H1 (cell line): ENCODE data around the gene GUCY2D. TPM values are rescaled to one million over a fixed set of nuclear protein-coding genes. Genes with fewer than 3 reads are reported as not detected.

Experiments
- CTCF ChIA-PET: fragments of 300-600 bp; sonication (Branson Sonifier 250); formaldehyde crosslinking; loops from one replicate; lab custom pipeline; 2021; ENCODE audit not compliant: partially characterized antibody; lab: Charles Lee
- POLR2A ChIA-PET: fragments of 300-600 bp; sonication (Branson Sonifier 250); formaldehyde crosslinking; loops from one replicate; lab custom pipeline; 2021; ENCODE audit warnings: inconsistent platforms; ENCODE audit not compliant: partially characterized antibody; lab: Charles Lee
- DNase-seq, 2 experiments: peaks; one replicate each; pipeline versions ENCODE4 v3.0.0 to v3.0.0-alpha.2; 2010 to 2022; ENCODE audit warnings: low spot score in 2 of 2, low read depth in 1 of 2, mixed read lengths in 1 of 2
- FAIRE-seq: peaks from 2 replicates; lab custom pipeline; 2011; peaks lifted over from hg19 to GRCh38; lab: Jason Lieb, UNC
- H2AFZ ChIP-seq: 2 replicates; pipeline ENCODE4 v1.8.1; 2012; ENCODE audit warnings: low read length, inconsistent platforms
- H2AK5ac ChIP-seq: 2 replicates; pipeline ENCODE4 v1.6.1; 2013; ENCODE audit warnings: low read depth, low read length
- H2BK120ac ChIP-seq: replicated peaks from 2 replicates; pipeline ENCODE3; 2013; ENCODE audit warnings: low read depth, low read length, inconsistent platforms
- H2BK12ac ChIP-seq: 2 replicates; pipeline ENCODE4 v1.6.1; 2013; ENCODE audit warnings: low read depth, low read length
- H2BK15ac ChIP-seq: 2 replicates; pipeline ENCODE4 v1.6.1; 2013; ENCODE audit warnings: low read length
- H2BK20ac ChIP-seq: 2 replicates; pipeline ENCODE4 v1.6.1; 2013; ENCODE audit warnings: low read length
- H2BK5ac ChIP-seq: 2 replicates; pipeline ENCODE4 v1.6.1; 2013; ENCODE audit warnings: low read depth, low read length
- H3K14ac ChIP-seq: 2 replicates; pipeline ENCODE4 v1.6.1; 2013; ENCODE audit warnings: inconsistent platforms; ENCODE audit not compliant: insufficient read length
- H3K18ac ChIP-seq: 2 replicates; pipeline ENCODE4 v1.6.1; 2013; ENCODE audit warnings: low read length; ENCODE audit errors: extremely low read depth
- H3K23ac ChIP-seq: 2 replicates; pipeline ENCODE4 v1.6.1; 2013; ENCODE audit warnings: inconsistent platforms; ENCODE audit not compliant: insufficient read length
- H3K23me2 ChIP-seq: 2 replicates; pipeline ENCODE4 v1.6.1; 2013; ENCODE audit warnings: low read depth, low read length
- H3K27ac ChIP-seq: 2 replicates; pipeline ENCODE4 v1.6.1; 2011; ENCODE audit warnings: low read depth, low read length, inconsistent platforms
- H3K27me3 ChIP-seq, 4 experiments: replicated peaks in 1 of 4; 1 replicate in 1 of 4; 2 replicates in 3 of 4; pipeline versions ENCODE4 v1.6.1 to v1.8.1; 2011 to 2013; ENCODE audit warnings: low read length in 3 of 4, mild to moderate bottlenecking in 3 of 4, inconsistent platforms in 2 of 4, mixed read lengths in 2 of 4, moderate library complexity in 1 of 4; ENCODE audit not compliant: control insufficient read depth in 3 of 4, insufficient read depth in 3 of 4; ENCODE audit errors: extremely low read depth in 1 of 4
- H3K36me3 ChIP-seq, 4 experiments: 2 replicates each; pipeline versions ENCODE4 v1.6.1 to v1.8.1; 2011 to 2013; ENCODE audit warnings: mild to moderate bottlenecking in 4 of 4, low read length in 3 of 4, moderate library complexity in 2 of 4, control low read depth in 1 of 4, inconsistent platforms in 1 of 4; ENCODE audit not compliant: insufficient read depth in 4 of 4, control insufficient read depth in 2 of 4
- H3K4ac ChIP-seq: replicated peaks from 2 replicates; pipeline ENCODE3; 2013; ENCODE audit warnings: low read length, low read depth, mixed read lengths, inconsistent platforms; ENCODE audit not compliant: insufficient read length
- H3K4me1 ChIP-seq, 4 experiments: replicated peaks in 1 of 4; 1 replicate in 1 of 4; 2 replicates in 3 of 4; pipeline versions ENCODE4 v1.6.1 to v1.8.1; 2011 to 2013; ENCODE audit warnings: low read length in 3 of 4, inconsistent platforms in 2 of 4, mixed read lengths in 1 of 4; ENCODE audit not compliant: insufficient read depth in 4 of 4, control insufficient read depth in 3 of 4
- H3K4me2 ChIP-seq, 2 experiments: 2 replicates each; pipeline versions ENCODE4 v1.6.1 to v1.8.1; 2011 to 2013; ENCODE audit warnings: low read depth in 2 of 2, low read length in 2 of 2, control low read depth in 1 of 2, inconsistent platforms in 1 of 2, mild to moderate bottlenecking in 1 of 2; ENCODE audit not compliant: insufficient read depth in 1 of 2
- H3K4me3 ChIP-seq, 4 experiments: fragments of 200-600, 300-600 bp in 1 of 4; sonication (generic), shearing (Covaris generic), sonication (Bioruptor Twin) in 1 of 4; 2 replicates each; pipeline versions ENCODE4 v1.5.1 to v1.8.1; 2011 to 2016; ENCODE audit warnings: low read length in 4 of 4, low read depth in 3 of 4, control low read depth in 2 of 4, inconsistent platforms in 2 of 4, mild to moderate bottlenecking in 2 of 4, mixed read lengths in 1 of 4, moderate library complexity in 1 of 4; ENCODE audit not compliant: insufficient read depth in 2 of 4; ENCODE audit errors: extremely low read depth in 1 of 4
- H3K56ac ChIP-seq: replicated peaks from 2 replicates; pipeline ENCODE3; 2013; ENCODE audit warnings: low read depth, mild to moderate bottlenecking, mixed read lengths, low read length, inconsistent platforms; ENCODE audit not compliant: insufficient read length
- H3K79me1 ChIP-seq: 2 replicates; pipeline ENCODE4 v1.6.1; 2013; ENCODE audit warnings: low read depth, low read length, control low read depth
- H3K79me2 ChIP-seq, 2 experiments: 2 replicates each; pipeline versions ENCODE4 v1.6.1 to v1.8.1; 2012 to 2013; ENCODE audit warnings: low read length in 2 of 2, mild to moderate bottlenecking in 2 of 2, inconsistent platforms in 1 of 2; ENCODE audit not compliant: insufficient read depth in 2 of 2, control insufficient read depth in 1 of 2
- H3K9ac ChIP-seq, 4 experiments: replicated peaks in 1 of 4; 1 replicate in 1 of 4; 2 replicates in 3 of 4; pipeline versions ENCODE4 v1.6.1 to v1.8.1; 2011 to 2013; ENCODE audit warnings: low read depth in 3 of 4, low read length in 3 of 4, control low read depth in 2 of 4, mild to moderate bottlenecking in 2 of 4, moderate library complexity in 2 of 4, inconsistent platforms in 1 of 4; ENCODE audit errors: extremely low read depth in 1 of 4
- H3K9me3 ChIP-seq, 2 experiments: 2 replicates each; pipeline versions ENCODE4 v1.6.1 to v1.8.1; 2012 to 2013; ENCODE audit warnings: mild to moderate bottlenecking in 2 of 2, moderate library complexity in 2 of 2, control low read depth in 1 of 2, inconsistent platforms in 1 of 2, low read depth in 1 of 2, low read length in 1 of 2, mixed read lengths in 1 of 2; ENCODE audit not compliant: insufficient read depth in 2 of 2
- H4K20me1 ChIP-seq, 2 experiments: replicated peaks in 1 of 2; 2 replicates each; pipeline versions ENCODE3 to v1.8.1; 2011 to 2013; ENCODE audit warnings: inconsistent platforms in 2 of 2, low read length in 2 of 2, mild to moderate bottlenecking in 1 of 2; ENCODE audit not compliant: insufficient read depth in 2 of 2, control insufficient read depth in 1 of 2
- H4K5ac ChIP-seq: 2 replicates; pipeline ENCODE4 v1.6.1; 2013; ENCODE audit warnings: low read length, low read depth, mixed read lengths, inconsistent platforms; ENCODE audit not compliant: insufficient read length
- H4K8ac ChIP-seq: 2 replicates; pipeline ENCODE4 v1.8.0; 2013; ENCODE audit warnings: mild to moderate bottlenecking, moderate library complexity, low read length, inconsistent platforms; ENCODE audit not compliant: insufficient read depth; ENCODE audit errors: extremely low read depth
- H4K91ac ChIP-seq: replicated peaks from 2 replicates; pipeline ENCODE3; 2013; ENCODE audit warnings: low read length, mixed read lengths, inconsistent platforms; ENCODE audit not compliant: insufficient read length
- ASH2L ChIP-seq: fragments of 200-600, 300-600 bp; sonication (generic); IDR thresholded peaks from one replicate; pipeline ENCODE4 v1.7.1; 2017; ENCODE audit warnings: low read length
- BRCA1 ChIP-seq: IDR thresholded peaks from 2 replicates; pipeline ENCODE4 v1.6.1; 2012; ENCODE audit warnings: low read depth, low read length, improper control_type of control experiment
- CBX8 ChIP-seq: fragments of 300-800, 300-1000 bp; sonication (generic); IDR thresholded peaks from 2 replicates; pipeline ENCODE4 v1.7.1; 2016; ENCODE audit warnings: low read depth, low read length, borderline replicate concordance
- CHD2 ChIP-seq: IDR thresholded peaks from 2 replicates; pipeline ENCODE4 v1.6.1; 2012; ENCODE audit warnings: low read length, improper control_type of control experiment
- CREB1 ChIP-seq: IDR thresholded peaks from 2 replicates; pipeline ENCODE4 v1.6.1; 2012; ENCODE audit warnings: inconsistent platforms
- EZH2 ChIP-seq: fragments of 200-600 bp; sonication (generic); IDR thresholded peaks from 2 replicates; pipeline ENCODE4 v1.7.1; 2012; ENCODE audit warnings: low read depth, mild to moderate bottlenecking, moderate library complexity, low read length, inconsistent platforms; ENCODE audit not compliant: severe bottlenecking
- GABPA ChIP-seq: IDR thresholded peaks from 2 replicates; pipeline ENCODE4 v1.6.1; 2011; ENCODE audit warnings: mild to moderate bottlenecking, low read length, moderate library complexity, borderline replicate concordance; ENCODE audit not compliant: insufficient read depth
- HDAC6 ChIP-seq: IDR thresholded peaks from one replicate; pipeline ENCODE4 v1.7.1; 2012; ENCODE audit warnings: low read depth, mild to moderate bottlenecking, inconsistent platforms, low read length, moderate library complexity
- JUN ChIP-seq: IDR thresholded peaks from 2 replicates; pipeline ENCODE4 v1.6.1; 2011; ENCODE audit warnings: low read depth, mild to moderate bottlenecking, improper control_type of control experiment, low read length
- MAFK ChIP-seq: IDR thresholded peaks from 2 replicates; pipeline ENCODE4 v1.6.1; 2012; ENCODE audit warnings: low read depth, mild to moderate bottlenecking, improper control_type of control experiment, low read length
- POLR2AphosphoS5 ChIP-seq: IDR thresholded peaks from 2 replicates; pipeline ENCODE4 v1.6.1; 2011; ENCODE audit warnings: low read depth, low read length
- RBBP5 ChIP-seq: IDR thresholded peaks from 2 replicates; pipeline ENCODE4 v1.7.1; 2012; ENCODE audit warnings: low read depth, mild to moderate bottlenecking, inconsistent platforms, low read length, moderate library complexity, borderline replicate concordance
- RNF2 ChIP-seq: fragments of 200-900, 300-1000 bp; sonication (generic); IDR thresholded peaks from 2 replicates; pipeline ENCODE4 v1.7.1; 2016; ENCODE audit warnings: borderline replicate concordance, low read depth, mild to moderate bottlenecking, antibody characterized with exemption, low read length; ENCODE audit not compliant: poor library complexity, severe bottlenecking; ENCODE audit errors: missing control alignments
- TAF7 ChIP-seq: optimal IDR thresholded peaks from 2 replicates; pipeline ENCODE3; 2011; ENCODE audit warnings: low read depth, mild to moderate bottlenecking, inconsistent platforms, low read length, moderate library complexity, borderline replicate concordance
- ZNF274 ChIP-seq: IDR thresholded peaks from 2 replicates; pipeline ENCODE4 v1.7.0; 2012; ENCODE audit warnings: low read length, borderline replicate concordance; ENCODE audit errors: extremely low read depth
- WGBS, 2 experiments: shearing (Covaris generic) in 1 of 2; methylation state at CpG; one replicate each; pipeline versions ENCODE4 v1.1.6 to v1.1.7; 2013 to 2015; ENCODE audit warnings: low lambda C conversion rate in 2 of 2, mixed read lengths in 2 of 2, inconsistent platforms in 1 of 2, low coverage in 1 of 2, missing lambda C conversion rate in 1 of 2; ENCODE audit not compliant: insufficient replicate concordance in 2 of 2, insufficient coverage in 1 of 2, insufficient read length in 1 of 2; ENCODE audit errors: extremely low coverage in 1 of 2, missing lambda C conversion rate in 1 of 2; 5-methylcytosine and 5-hydroxymethylcytosine counted together
- polyA plus RNA-seq, 7 experiments: library from polyadenylated mRNA; depleted of rRNA in 3 of 7; stranded (reverse) in 5 of 7; unstranded in 2 of 7; fragments of >200 nt in 5 of 7; fragments of 200-250 nt in 2 of 7; gene quantifications; 1 replicate in 5 of 7; 2 replicates in 1 of 7; 4 replicates in 1 of 7; pipeline versions ENCODE4 v1.2.1 to v1.2.3, GENCODE V29; 2011 to 2013; ENCODE audit warnings: missing spikeins in 2 of 7, mixed read lengths in 2 of 7
- total RNA-seq: library from RNA; stranded (reverse); fragmentation: NEBNext Ultra II Directional; extraction: Animal tissue kit (Norgen Biotek cat#: 25700); gene quantifications from 2 replicates; pipeline ENCODE4 v1.2.1, GENCODE V29; 2021

The GUCY2D gene
- total and polyA plus RNA-seq, 2 of the 8 experiments (the other 6 are each of a cell fraction or from before 2014, with no cell fraction given), result 0.20 to 0.48 TPM

- POLR2A ChIA-PET, result interaction anchor here (0.6 to 1.6 kb wide), 2 partner anchors 9 to 141 kb away, joined by 3 to 4 read pairs; no protein-coding TSS in a partner anchor
- no peak overlapping the region for H3K4ac ChIP-seq
- no peak for TF ChIP-seq ZNF274
- no peak for TF ChIP-seq JUN
- TF ChIP-seq EZH2, result no peak
- no peak for TF ChIP-seq HDAC6
- no peak for TF ChIP-seq ASH2L
- no peak for TF ChIP-seq TAF7
- TF ChIP-seq CHD2, result no peak
- TF ChIP-seq POLR2AphosphoS5, result no peak
- TF ChIP-seq MAFK, result no peak
- no peak for TF ChIP-seq CBX8
- no peak for TF ChIP-seq GABPA
- TF ChIP-seq RNF2, result no peak
- TF ChIP-seq RBBP5, result no peak
- no peak for TF ChIP-seq BRCA1
- no peak for TF ChIP-seq CREB1
These were observed 29.5 kb downstream of the GUCY2D start for GRCh38 chr17:8031950-8032349.

More at GRCh38 chr17:8031950-8032349, 29.5 kb downstream of the GUCY2D start:
- Histone ChIP-seq H2AK5ac (no peak overlapping the region), H3K18ac (no peak overlapping the region), H4K91ac (no peak overlapping the region), H2AFZ (no peak overlapping the region), H2BK12ac (no peak overlapping the region), H3K9me3 (no peaks in the 10 kb centered on the region), H3K4me1 (no peaks in the 10 kb centered on the region), H3K4me3 (no peak overlapping the region), H3K79me1 (no peaks in the 10 kb centered on the region), H3K27me3 (no peaks in the 10 kb centered on the region; a peak in 2 of 7 replicates), H3K27ac (no peak overlapping the region), H3K14ac (no peak overlapping the region), H2BK15ac (no peak overlapping the region), H3K9ac (no peak overlapping the region), H3K36me3 (no peaks in the 10 kb centered on the region), H4K5ac (no peak overlapping the region), H3K23ac (no peak overlapping the region), H3K4me2 (no peak overlapping the region), H4K8ac (no peak overlapping the region), H3K56ac (no peak overlapping the region), H2BK20ac (no peak overlapping the region), H2BK120ac (no peak overlapping the region), H4K20me1 (no peaks in the 10 kb centered on the region), H3K23me2 (no peaks in the 10 kb centered on the region), H2BK5ac (no peak overlapping the region), H3K79me2 (no peaks in the 10 kb centered on the region)
- FAIRE-seq (no peak), DNase-seq (no peak)
- CTCF ChIA-PET, result interaction anchor here (0.9 to 8.4 kb wide), 7 partner anchors 10 to 133 kb away, joined by 3 to 43 read pairs (median 5); no protein-coding TSS in a partner anchor
- 100% methylated on average over 1 of the region's 1 CpG; no CpG with 5 or more reads in 1 of the 2 experiments for WGBS, 2 experiments
